HG03460 (cell line): Measurements from ENCODE around the gene MYO6.

Experiments used
- ATAC-seq: cut with Tn5 transposase; IDR thresholded peaks from one replicate; pipeline ENCODE4 v1.9.1; 2021; ENCODE audit not compliant: unreplicated experiment

MYO6 gene

GRCh38 chr6:75819776-75820487 lies 70.9 kb downstream of the MYO6 start:
- ATAC-seq: no peak

GRCh38 chr6:75824160-75824559 lies 75.1 kb downstream of the MYO6 start:
- ATAC-seq: peak; percentile 65

DNA sequence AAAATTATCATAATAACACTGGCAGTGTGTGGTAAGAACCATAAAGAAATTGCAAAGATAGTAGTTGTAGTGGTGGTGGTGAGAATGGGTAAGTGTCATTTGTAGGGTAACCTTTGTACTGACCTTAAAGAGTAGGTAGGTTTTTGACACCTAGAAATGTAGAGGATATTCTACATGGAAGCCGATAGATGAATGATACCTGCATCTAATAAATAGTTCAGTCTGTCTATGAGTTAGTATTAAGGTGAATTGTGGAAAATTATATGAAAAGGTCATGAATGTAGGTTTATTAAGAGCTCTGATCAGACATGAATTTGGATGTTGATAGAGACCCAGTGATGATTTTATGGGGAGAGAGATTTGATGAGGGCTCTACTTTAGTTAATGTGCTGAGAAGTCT lies 78.1 kb downstream of the MYO6 start:
- no peak for ATAC-seq

DNA sequence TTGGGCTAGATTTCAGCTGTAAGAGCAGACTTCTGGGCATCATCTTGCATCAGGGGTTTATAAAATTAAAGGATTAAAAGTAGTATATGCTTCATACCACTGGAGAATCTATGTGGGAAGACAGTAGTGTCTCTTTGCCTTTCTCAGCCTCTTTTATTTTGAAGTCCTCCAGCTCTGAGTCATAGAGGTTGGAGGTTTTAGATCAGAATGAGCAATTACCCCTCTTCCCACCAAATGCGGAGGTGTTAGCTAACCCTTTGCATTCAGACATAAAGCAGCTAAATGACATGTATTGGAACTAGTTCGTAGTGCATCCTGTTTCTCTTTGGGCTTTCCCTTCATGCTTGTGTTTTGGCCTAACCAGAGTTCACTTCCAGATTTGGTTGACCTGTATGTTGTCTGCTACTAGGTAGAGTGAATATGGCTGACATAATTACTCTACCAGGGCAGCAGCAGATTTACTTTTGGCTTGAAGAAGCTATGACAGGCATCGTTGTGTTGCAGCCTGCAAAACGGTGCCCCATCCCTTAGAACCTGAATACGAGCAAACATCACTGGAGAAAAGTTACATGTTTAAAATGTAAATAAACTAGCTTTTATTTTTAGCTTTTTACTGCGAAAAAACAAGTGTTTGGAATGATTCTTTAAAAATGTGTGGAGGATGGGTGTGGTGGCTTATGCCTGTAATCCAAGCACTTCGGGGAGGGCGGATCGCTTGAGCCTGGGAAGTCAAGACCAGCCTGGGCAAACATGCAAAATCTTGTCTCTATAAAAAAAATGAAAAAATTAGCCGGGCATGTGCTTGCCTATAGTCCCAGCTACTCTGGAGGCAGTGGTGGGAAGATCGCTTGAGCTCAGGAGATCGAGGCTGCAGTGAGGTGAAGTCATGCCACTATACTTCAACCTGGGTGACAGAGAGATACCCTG lies 82.2 kb downstream of the MYO6 start:
- peak; percentile 66 for ATAC-seq

GRCh38 chr6:75834447-75834846 lies 85.4 kb downstream of the MYO6 start:
- no peak for ATAC-seq

GRCh38 chr6:75842191-75842590 lies 93.2 kb downstream of the MYO6 start:
- no peak for ATAC-seq

DNA sequence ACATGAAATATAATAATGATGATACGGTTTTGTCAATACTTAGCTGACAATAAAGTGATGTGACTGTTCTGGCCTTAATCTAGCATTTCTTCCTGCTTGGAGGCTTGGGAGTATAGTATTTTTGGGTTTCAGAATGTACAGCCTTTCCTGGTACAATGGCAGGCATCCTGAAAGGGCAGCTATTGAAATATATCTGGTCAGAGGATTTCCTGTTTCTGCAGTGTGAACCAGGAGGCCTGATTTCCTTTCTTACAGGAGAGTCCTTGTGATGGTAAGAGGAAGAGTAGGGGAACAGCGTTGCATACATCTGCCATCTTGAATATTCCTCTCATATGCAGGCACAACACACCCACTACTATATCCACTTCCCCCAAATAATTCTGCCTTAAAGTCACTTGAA lies 93.7 kb downstream of the MYO6 start:
- no peak for ATAC-seq

- no peak for ATAC-seq
Observed at GRCh38 chr6:75843396-75843795, 94.4 kb downstream of the MYO6 start.

- ATAC-seq: no peak
Observed at GRCh38 chr6:75848274-75848673, 99.2 kb downstream of the MYO6 start.

- ATAC-seq: no peak
Observed at GRCh38 chr6:75849329-75850025, 100.4 kb downstream of the MYO6 start.

DNA sequence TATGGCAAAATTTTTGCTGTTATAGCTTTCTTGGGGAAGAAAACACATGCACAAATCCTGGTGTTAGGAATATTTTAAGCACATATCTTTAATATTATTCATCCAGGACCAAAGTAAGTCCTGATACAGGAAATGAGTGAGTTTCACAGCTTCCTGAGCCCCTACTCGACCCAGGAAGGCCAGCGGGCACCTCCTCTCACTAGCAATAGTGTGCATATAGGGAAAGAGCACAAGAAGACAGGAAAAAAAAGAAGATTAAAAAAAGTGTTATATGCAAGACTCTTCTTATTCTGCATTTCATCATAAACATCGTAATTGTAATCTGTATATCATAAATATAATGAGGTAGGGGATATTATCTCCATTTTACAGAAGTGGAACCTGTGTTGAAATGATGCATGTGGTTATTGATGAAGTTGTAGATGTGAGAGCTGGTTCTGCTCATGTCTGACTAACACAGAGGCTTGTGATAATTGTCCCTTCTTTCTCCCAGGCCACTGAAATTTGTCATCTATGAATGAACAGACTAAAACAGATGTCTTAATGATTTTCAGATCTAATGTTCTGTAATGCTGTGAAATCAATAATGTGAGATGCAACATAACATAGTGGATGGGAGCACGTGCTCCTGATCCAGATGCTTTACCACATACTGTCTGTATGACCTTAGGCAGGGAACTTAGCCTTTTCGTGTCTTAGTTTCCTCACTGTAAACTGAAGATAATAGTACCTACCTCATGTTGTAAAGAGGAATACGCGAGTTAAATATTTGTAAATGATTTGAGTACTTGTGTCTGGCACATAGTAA lies 101.2 kb downstream of the MYO6 start:
- ATAC-seq: no peak

DNA sequence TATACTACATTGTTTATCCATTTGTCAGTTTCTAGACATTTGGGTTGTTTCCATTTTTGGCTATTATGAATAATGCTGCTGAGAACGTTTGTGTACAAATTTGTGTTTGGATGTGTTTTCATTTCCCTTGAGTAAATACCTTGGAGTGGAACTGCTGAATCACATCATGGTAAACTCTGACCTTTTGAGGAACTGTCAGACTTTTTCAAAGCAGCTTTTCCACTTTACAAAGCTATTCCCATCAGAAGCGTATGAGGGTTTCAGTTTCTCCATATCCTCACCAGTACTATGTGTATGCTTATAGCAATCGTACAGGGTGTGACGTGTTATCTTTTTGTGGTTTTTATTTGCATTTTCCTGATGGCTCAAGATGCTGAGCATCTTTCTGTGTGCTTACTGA lies 103.7 kb downstream of the MYO6 start:
- no peak for ATAC-seq

DNA sequence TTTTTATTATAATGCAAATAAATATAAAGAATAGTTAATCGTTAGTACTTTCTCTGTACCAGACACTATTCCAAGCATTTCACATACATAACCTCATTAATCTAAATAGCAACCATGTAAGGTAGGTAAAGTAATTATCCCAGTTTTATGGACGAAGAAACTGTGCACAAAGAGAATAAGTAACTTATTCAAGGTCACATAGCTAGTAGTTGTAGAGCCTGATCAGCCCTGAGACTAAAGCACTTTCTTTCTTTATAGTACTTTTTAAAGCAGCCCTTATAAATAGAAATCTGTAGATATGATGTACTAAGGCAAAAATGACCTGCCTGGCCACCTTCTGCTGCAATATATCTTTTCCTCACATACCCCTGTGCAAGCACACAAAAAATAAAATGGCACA lies 104.8 kb downstream of the MYO6 start:
- no peak for ATAC-seq

DNA sequence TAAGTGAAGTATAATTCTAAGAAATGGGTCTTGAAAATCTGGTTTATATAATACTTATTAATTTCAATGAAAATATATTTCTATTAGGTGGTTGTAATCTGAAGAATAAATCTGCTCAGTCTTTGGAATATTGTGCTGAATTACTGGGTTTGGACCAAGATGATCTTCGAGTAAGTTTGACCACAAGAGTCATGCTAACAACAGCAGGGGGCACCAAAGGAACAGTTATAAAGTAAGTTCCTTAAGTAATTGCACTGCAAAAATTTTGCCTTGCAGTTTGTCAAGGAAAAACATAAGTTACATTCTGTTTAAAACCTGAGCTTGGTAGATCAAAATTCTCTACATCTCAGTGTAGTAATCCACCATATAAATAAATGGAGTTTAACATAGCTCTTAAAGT lies 106.0 kb downstream of the MYO6 start:
- ATAC-seq: no peak

GRCh38 chr6:75856902-75857301 lies 107.9 kb downstream of the MYO6 start:
- ATAC-seq: no peak

GRCh38 chr6:75863001-75863400 lies 114.0 kb downstream of the MYO6 start:
- no peak for ATAC-seq

- no peak for ATAC-seq
Observed at GRCh38 chr6:75863784-75864183, 114.7 kb downstream of the MYO6 start.

GRCh38 chr6:75864446-75864845 lies 115.4 kb downstream of the MYO6 start:
- ATAC-seq: no peak

DNA sequence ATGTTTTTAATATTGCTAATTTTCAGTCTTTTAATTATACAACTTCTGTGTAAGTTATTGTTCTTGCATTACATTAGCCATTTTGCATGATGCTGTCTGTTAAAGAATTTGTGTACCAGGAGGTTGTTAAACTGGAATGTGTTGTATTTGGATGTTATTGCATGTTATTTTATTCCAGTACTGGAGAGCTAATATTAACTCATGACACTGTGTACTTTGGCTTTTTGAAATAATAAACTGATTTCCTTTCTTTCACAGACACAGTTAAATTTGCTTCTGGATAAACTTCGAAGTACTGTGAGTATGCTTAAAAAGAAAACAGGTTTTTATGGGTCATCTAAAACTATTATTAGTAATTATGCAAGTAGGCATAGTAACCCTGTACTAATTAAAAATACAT lies 121.3 kb downstream of the MYO6 start:
- no peak for ATAC-seq

- no peak for ATAC-seq
Observed at GRCh38 chr6:75874224-75874623, 125.2 kb downstream of the MYO6 start.

GRCh38 chr6:75876152-75876551 lies 127.1 kb downstream of the MYO6 start:
- ATAC-seq: no peak
